Ishikawa (cell line): ENCODE results near the gene AOC3.

ENCODE experiments used
- CEBPB ChIP-seq: IDR thresholded peaks from 2 replicates; pipeline ENCODE4 v1.6.1; 2012
- EGR1 ChIP-seq: IDR thresholded peaks from 2 replicates; pipeline ENCODE4 v1.6.1; 2012
- EP300 ChIP-seq: IDR thresholded peaks from 2 replicates; pipeline ENCODE4 v1.6.1; 2012; ENCODE audit warnings: borderline replicate concordance
- FOXM1 ChIP-seq: IDR thresholded peaks from 2 replicates; pipeline ENCODE4 v1.6.1; 2012; ENCODE audit warnings: low read depth, borderline replicate concordance
- NFIC ChIP-seq: IDR thresholded peaks from 2 replicates; pipeline ENCODE4 v1.6.1; 2012
- RAD21 ChIP-seq: IDR thresholded peaks from 2 replicates; pipeline ENCODE4 v1.6.1; 2012; ENCODE audit warnings: low read depth
- REST ChIP-seq: IDR thresholded peaks from 2 replicates; pipeline ENCODE4 v1.6.1; 2012; ENCODE audit warnings: low read depth, mild to moderate bottlenecking
- TAF1 ChIP-seq: IDR thresholded peaks from 2 replicates; pipeline ENCODE4 v1.6.1; 2012; ENCODE audit warnings: low read depth, mild to moderate bottlenecking
- TCF12 ChIP-seq: IDR thresholded peaks from 2 replicates; pipeline ENCODE4 v1.6.1; 2012; ENCODE audit warnings: low read depth
- TEAD4 ChIP-seq: IDR thresholded peaks from 2 replicates; pipeline ENCODE4 v1.6.1; 2012
- YY1 ChIP-seq: IDR thresholded peaks from 2 replicates; pipeline ENCODE4 v1.6.1; 2012; ENCODE audit warnings: low read depth
- TF ChIP-seq, protein P1 (sequence below): IDR thresholded peaks from 2 replicates; pipeline ENCODE4 v1.6.1; 2012

DNA sequence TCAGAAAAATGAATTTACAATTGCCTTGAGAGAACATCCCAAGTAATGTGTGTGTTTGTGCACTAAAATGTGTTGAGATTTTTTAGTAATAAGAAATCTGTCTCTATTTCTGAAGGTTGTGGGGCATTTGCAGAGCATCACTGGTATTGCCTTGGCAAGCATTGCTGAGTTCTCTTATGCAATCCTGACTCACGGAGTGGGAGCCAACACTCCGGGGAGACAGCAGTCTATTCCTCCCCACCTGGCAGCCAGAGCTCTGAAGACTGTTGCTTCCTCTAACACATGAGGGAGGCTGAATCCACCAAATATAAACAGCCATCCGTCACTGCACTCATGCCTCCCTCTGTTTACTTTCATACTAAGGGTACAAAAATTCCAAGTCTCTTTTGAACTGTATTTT lies 41.7 kb upstream of the AOC3 start:
- TF ChIP-seq TEAD4: no peak
- no peak for TF ChIP-seq YY1
- TF ChIP-seq TAF1: no peak
- TF ChIP-seq EGR1: no peak
- TF ChIP-seq TCF12: no peak
- TF ChIP-seq RAD21: no peak
- TF ChIP-seq REST: no peak
- TF ChIP-seq EP300: no peak
- TF ChIP-seq FOXM1: no peak
- TF ChIP-seq CEBPB: no peak
- TF ChIP-seq, protein P1, sequence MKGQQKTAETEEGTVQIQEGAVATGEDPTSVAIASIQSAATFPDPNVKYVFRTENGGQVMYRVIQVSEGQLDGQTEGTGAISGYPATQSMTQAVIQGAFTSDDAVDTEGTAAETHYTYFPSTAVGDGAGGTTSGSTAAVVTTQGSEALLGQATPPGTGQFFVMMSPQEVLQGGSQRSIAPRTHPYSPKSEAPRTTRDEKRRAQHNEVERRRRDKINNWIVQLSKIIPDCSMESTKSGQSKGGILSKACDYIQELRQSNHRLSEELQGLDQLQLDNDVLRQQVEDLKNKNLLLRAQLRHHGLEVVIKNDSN: no peak
- no peak for TF ChIP-seq NFIC
